Activated CD8-positive, alpha-beta T cell treated with anti-CD3 and anti-CD28 coated beads for 36 hours (primary cell): ENCODE measurements around the gene LRSAM1. TPM values are rescaled to one million over a fixed set of nuclear protein-coding genes. Genes with fewer than 3 reads are reported as not detected.

Source experiments
- ATAC-seq: fragments of 200-7000 bp; cut with Tn5 transposase; one replicate; pipeline ENCODE4 v1.10.0; 2021; ENCODE audit warnings: mild to moderate bottlenecking, moderate library complexity
- CTCF ChIA-PET: fragments of 350-600 bp; sonication (Branson Sonifier 250); formaldehyde crosslinking; loops from one replicate; lab custom pipeline; 2021; ENCODE audit warnings: antibody characterized with exemption; lab: Charles Lee
- POLR2A ChIA-PET: fragments of 350-600 bp; sonication (Branson Sonifier 250); formaldehyde crosslinking; loops from one replicate; lab custom pipeline; 2021; ENCODE audit warnings: antibody characterized with exemption; lab: Charles Lee
- DNase-seq: peaks from one replicate; pipeline ENCODE4 v3.0.0-alpha.2; 2020
- H3K27ac Mint-ChIP-seq: one replicate; pipeline ENCODE4 v1.8.0; 2021; ENCODE audit warnings: mild to moderate bottlenecking, mixed read lengths
- H3K27me3 Mint-ChIP-seq: one replicate; pipeline ENCODE4 v1.8.0; 2021; ENCODE audit warnings: mixed read lengths
- H3K36me3 Mint-ChIP-seq: one replicate; pipeline ENCODE4 v1.8.0; 2021; ENCODE audit warnings: low read depth, mixed read lengths
- H3K4me1 Mint-ChIP-seq: one replicate; pipeline ENCODE4 v1.8.0; 2021; ENCODE audit warnings: low read depth, mixed read lengths
- H3K4me3 Mint-ChIP-seq: one replicate; pipeline ENCODE4 v1.8.0; 2021; ENCODE audit warnings: mild to moderate bottlenecking, moderate library complexity, mixed read lengths
- H3K9me3 Mint-ChIP-seq: one replicate; pipeline ENCODE4 v1.8.0; 2021; ENCODE audit warnings: mixed read lengths
- CTCF ChIP-seq: fragments of 200-600 bp; IDR thresholded peaks from one replicate; pipeline ENCODE4 v1.8.0; 2022; ENCODE audit warnings: antibody characterized with exemption, mild to moderate bottlenecking
- intact Hi-C: fragments of 100-400 bp; cut with micrococcal nuclease; formaldehyde crosslinking; loops from one replicate; pipeline ENCODE4 v1.10.0; 2022
- total RNA-seq, 2 experiments: library from RNA; stranded (reverse); gene quantifications; one replicate each; pipeline ENCODE4 v1.2.3, GENCODE V29; 2021

LRSAM1 gene
- total RNA-seq, 2 experiments from 2014 or later: 17.1 to 18.6 TPM

- Mint-ChIP-seq H3K36me3 (no peaks in the 10 kb centered on the region), H3K4me3 (no peak overlapping the region), H3K27me3 (no peaks in the 10 kb centered on the region), H3K9me3 (no peaks in the 10 kb centered on the region), H3K27ac (no peak overlapping the region), H3K4me1 (no peaks in the 10 kb centered on the region)
- DNase-seq: no peak
- CTCF ChIA-PET: interaction anchor here (0.8 kb wide), 1 partner anchor 18 kb away, joined by 3 read pairs; no protein-coding TSS in a partner anchor
- POLR2A ChIA-PET: interaction anchor here (0.6 kb wide), 1 partner anchor 13 kb away, joined by 3 read pairs; no protein-coding TSS in a partner anchor
- intact Hi-C loops: loop anchor here (10.0 kb wide), 1 partner anchor 228 kb away; the partner anchor contains the start of gene TOR2A
- TF ChIP-seq CTCF: no peak
- ATAC-seq: no peak
Measured at GRCh38 chr9:127506814-127507750, 55.8 kb downstream of the LRSAM1 start.

- no peak for TF ChIP-seq CTCF
- Mint-ChIP-seq H3K27ac (no peak overlapping the region), H3K9me3 (no peaks in the 10 kb centered on the region), H3K4me3 (no peak overlapping the region), H3K27me3 (no peaks in the 10 kb centered on the region), H3K4me1 (no peaks in the 10 kb centered on the region), H3K36me3 (no peaks in the 10 kb centered on the region)
- ChIA-PET POLR2A (interaction anchor here (0.6 kb wide), 1 partner anchor 14 kb away, joined by 3 read pairs; no protein-coding TSS in a partner anchor), CTCF (interaction anchor here (0.8 kb wide), 1 partner anchor 17 kb away, joined by 3 read pairs; no protein-coding TSS in a partner anchor)
- DNase-seq: no peak
- intact Hi-C loops: loop anchor here (10.0 kb wide), 1 partner anchor 227 kb away; the partner anchor contains the start of gene TOR2A
- ATAC-seq: no peak
Measured at GRCh38 chr9:127507751-127508648, 56.7 kb downstream of the LRSAM1 start.

GRCh38 chr9:127508901-127509260 lies 57.6 kb downstream of the LRSAM1 start:
- no peak for ATAC-seq
- H3K4me1 Mint-ChIP-seq: no peaks in the 10 kb centered on the region
- no peaks in the 10 kb centered on the region for H3K9me3 Mint-ChIP-seq
- no peaks in the 10 kb centered on the region for H3K27me3 Mint-ChIP-seq
- H3K36me3 Mint-ChIP-seq: no peaks in the 10 kb centered on the region
- no peak for TF ChIP-seq CTCF
- intact Hi-C loops: loop anchor here (10.0 kb wide), 1 partner anchor 226 kb away; the partner anchor contains the start of gene TOR2A
- H3K4me3 Mint-ChIP-seq: no peak overlapping the region
- no peak overlapping the region for H3K27ac Mint-ChIP-seq
- POLR2A ChIA-PET: no interaction called here
- CTCF ChIA-PET: no interaction called here
- DNase-seq: no peak

GRCh38 chr9:127509261-127509954 lies 58.1 kb downstream of the LRSAM1 start:
- DNase-seq: no peak
- H3K27me3 Mint-ChIP-seq: no peaks in the 10 kb centered on the region
- H3K36me3 Mint-ChIP-seq: no peaks in the 10 kb centered on the region
- intact Hi-C loops: loop anchor here (10.0 kb wide), 1 partner anchor 225 kb away; the partner anchor contains the start of gene TOR2A
- H3K27ac Mint-ChIP-seq: no peak overlapping the region
- CTCF ChIA-PET: no interaction called here
- no peaks in the 10 kb centered on the region for H3K4me1 Mint-ChIP-seq
- no peak for TF ChIP-seq CTCF
- no peak for ATAC-seq
- POLR2A ChIA-PET: no interaction called here
- no peaks in the 10 kb centered on the region for H3K9me3 Mint-ChIP-seq
- H3K4me3 Mint-ChIP-seq: no peak overlapping the region
